Measurements from ENCODE around the gene AJAP1.

The AJAP1 gene

GRCh38 chr1:4675454-4676186 is 21.2 kb downstream of the AJAP1 start:
- no peak for DNase-seq (ENCODE audit: low read depth in 2 of 2)
- TF ChIP-seq, protein P1, sequence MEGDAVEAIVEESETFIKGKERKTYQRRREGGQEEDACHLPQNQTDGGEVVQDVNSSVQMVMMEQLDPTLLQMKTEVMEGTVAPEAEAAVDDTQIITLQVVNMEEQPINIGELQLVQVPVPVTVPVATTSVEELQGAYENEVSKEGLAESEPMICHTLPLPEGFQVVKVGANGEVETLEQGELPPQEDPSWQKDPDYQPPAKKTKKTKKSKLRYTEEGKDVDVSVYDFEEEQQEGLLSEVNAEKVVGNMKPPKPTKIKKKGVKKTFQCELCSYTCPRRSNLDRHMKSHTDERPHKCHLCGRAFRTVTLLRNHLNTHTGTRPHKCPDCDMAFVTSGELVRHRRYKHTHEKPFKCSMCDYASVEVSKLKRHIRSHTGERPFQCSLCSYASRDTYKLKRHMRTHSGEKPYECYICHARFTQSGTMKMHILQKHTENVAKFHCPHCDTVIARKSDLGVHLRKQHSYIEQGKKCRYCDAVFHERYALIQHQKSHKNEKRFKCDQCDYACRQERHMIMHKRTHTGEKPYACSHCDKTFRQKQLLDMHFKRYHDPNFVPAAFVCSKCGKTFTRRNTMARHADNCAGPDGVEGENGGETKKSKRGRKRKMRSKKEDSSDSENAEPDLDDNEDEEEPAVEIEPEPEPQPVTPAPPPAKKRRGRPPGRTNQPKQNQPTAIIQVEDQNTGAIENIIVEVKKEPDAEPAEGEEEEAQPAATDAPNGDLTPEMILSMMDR (IDR thresholded peaks at IDR 0.05; ENCODE audit: low read depth, low read length): no peak
- H3K4me3 ChIP-seq (replicated peaks in 1 of 2; ENCODE audit: low read depth in 2 of 2, low read length in 2 of 2): no peak overlapping the region

GRCh38 chr1:4676253-4676652 is 21.8 kb downstream of the AJAP1 start:
- DNase-seq (ENCODE audit: low read depth in 2 of 2): no peak
- H3K4me3 ChIP-seq (replicated peaks in 1 of 2; ENCODE audit: low read depth in 2 of 2, low read length in 2 of 2): no peak overlapping the region
- TF ChIP-seq, protein P1 (IDR thresholded peaks at IDR 0.05; ENCODE audit: low read depth, low read length): no peak

GRCh38 chr1:4677608-4678007 is 23.2 kb downstream of the AJAP1 start:
- TF ChIP-seq, protein P1 (IDR thresholded peaks at IDR 0.05; ENCODE audit: low read depth, low read length): no peak
- DNase-seq (ENCODE audit: low read depth in 2 of 2): no peak
- H3K4me3 ChIP-seq (replicated peaks in 1 of 2; ENCODE audit: low read depth in 2 of 2, low read length in 2 of 2): no peak overlapping the region

DNA sequence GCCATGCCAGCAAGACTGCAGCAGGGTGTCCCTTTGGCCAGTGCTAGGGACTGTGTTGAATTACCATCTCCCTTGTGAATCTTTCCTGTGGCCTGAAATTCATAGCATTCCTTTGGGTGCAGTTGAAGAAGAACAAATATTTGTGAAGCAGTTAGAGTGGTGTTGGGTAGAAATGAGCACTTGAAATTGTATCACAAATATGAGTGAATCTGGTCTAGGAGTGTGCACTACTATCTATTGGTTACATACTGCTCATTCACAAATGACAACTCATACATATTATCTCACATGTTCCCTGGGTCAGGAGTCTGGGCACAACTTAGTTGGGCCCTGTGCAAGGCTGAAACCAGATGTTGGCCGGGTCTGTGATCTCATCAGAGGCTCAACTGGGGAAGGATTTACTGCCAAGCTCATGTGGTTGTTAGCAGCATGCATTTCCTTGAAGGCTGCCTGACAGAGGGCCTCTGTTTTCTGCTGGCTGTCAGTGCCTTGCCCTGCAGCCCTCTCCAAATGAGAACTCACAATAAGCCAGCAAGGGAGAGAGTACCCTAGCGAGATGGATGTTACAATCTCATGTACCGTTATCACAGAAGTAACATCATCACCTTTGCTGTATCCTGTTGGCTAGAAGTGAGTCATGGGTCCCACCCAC is 23.8 kb downstream of the AJAP1 start:
- TF ChIP-seq, protein P1 (IDR thresholded peaks at IDR 0.05; ENCODE audit: low read depth, low read length): no peak
- H3K4me3 ChIP-seq (replicated peaks in 1 of 2; ENCODE audit: low read depth in 2 of 2, low read length in 2 of 2): no peak overlapping the region
- DNase-seq (ENCODE audit: low read depth in 2 of 2): no peak

DNA sequence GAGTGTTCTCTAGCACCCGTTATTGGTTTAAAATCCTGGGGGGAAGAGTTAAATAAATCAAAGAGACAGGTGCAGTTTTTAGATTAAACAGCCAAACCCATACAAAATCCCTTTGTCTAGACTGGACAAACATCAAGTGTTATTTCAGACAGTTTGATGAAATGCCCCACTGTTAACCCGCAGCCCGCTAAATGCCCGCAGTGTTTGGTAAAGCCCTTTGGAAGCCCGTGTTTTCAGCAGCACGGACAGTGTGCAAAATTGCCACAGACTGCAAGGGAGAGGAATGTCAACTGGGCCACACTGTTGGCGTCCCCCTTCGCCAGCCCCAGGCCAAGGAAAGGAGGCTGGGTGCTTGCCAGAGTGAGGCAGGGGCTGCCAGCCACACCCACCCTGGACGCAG is 26.6 kb downstream of the AJAP1 start:
- TF ChIP-seq, protein P1 (IDR thresholded peaks at IDR 0.05; ENCODE audit: low read depth, low read length): no peak
- no peak for DNase-seq (ENCODE audit: low read depth in 2 of 2)
- H3K4me3 ChIP-seq (replicated peaks in 1 of 2; ENCODE audit: low read depth in 2 of 2, low read length in 2 of 2): no peak overlapping the region

DNA sequence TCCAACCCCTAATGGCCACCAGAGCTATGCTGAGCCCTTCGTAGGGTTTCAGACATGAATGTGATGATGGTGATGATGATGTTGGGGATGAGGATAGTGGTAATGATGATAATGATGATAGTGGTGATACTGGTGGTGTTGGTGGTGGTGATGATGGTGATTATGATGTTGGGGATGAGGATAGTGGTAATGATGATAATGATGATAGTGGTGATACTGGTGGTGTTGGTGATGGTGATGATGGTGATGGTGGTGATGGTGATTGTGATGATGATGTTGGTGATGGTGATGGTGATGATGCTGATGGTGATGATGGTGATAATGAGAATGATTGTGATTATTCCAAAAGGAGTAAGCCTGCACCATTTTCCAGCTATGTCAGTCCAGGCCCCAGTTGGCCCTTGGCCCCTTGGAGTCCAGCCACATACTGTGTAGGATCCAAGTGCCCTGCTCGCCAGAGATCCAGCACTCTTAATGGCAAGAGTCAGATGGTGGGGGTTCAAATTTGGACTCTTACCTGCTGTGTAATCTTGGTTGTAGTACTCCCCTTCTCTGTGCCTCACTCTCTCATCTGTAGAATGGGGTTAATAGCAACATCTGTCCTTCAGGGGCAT is 28.3 kb downstream of the AJAP1 start:
- no peak overlapping the region for H3K4me3 ChIP-seq (replicated peaks in 1 of 2; ENCODE audit: low read depth in 2 of 2, low read length in 2 of 2)
- DNase-seq (ENCODE audit: low read depth in 2 of 2): no peak
- TF ChIP-seq, protein P1 (IDR thresholded peaks at IDR 0.05; ENCODE audit: low read depth, low read length): no peak

Measured in cardiac fibroblast (primary cell).